Subcutaneous abdominal adipose tissue (tissue), 5 donors: ENCODE measurements around the gene ZNF2.
A peak's percentile ranks its signal among the peaks of the same experiment; 100 is the strongest.

Experiments
- H3K27ac ChIP-seq: one replicate; pipeline ENCODE4 v1.7.0; 2013; ENCODE audit warnings: low read depth, mild to moderate bottlenecking, inconsistent platforms, low read length, moderate library complexity
- H3K27me3 ChIP-seq, 5 donors: one replicate each; pipeline ENCODE4 v1.7.0; 2013; ENCODE audit warnings: low read length in 5 of 5, inconsistent platforms in 1 of 5; ENCODE audit not compliant: control insufficient read depth in 5 of 5, insufficient read depth in 4 of 5
- H3K36me3 ChIP-seq, 5 donors: one replicate each; pipeline ENCODE4 v1.7.0; 2013; ENCODE audit warnings: low read length in 5 of 5; ENCODE audit not compliant: control insufficient read depth in 5 of 5, insufficient read depth in 5 of 5
- H3K4me1 ChIP-seq, 5 donors: one replicate each; pipeline ENCODE4 v1.7.0; 2013; ENCODE audit warnings: low read length in 5 of 5, mild to moderate bottlenecking in 3 of 5, moderate library complexity in 1 of 5; ENCODE audit not compliant: control insufficient read depth in 5 of 5, insufficient read depth in 5 of 5
- H3K4me3 ChIP-seq, 5 donors: one replicate each; pipeline ENCODE4 v1.7.0; 2013; ENCODE audit warnings: low read length in 5 of 5, low read depth in 1 of 5
- H3K9ac ChIP-seq, 5 donors: one replicate each; pipeline ENCODE4 v1.7.0; 2013; ENCODE audit warnings: low read length in 5 of 5, mild to moderate bottlenecking in 4 of 5, moderate library complexity in 3 of 5
- H3K9me3 ChIP-seq, 5 donors: one replicate each; pipeline ENCODE4 v1.7.0; 2013; ENCODE audit warnings: low read length in 5 of 5; ENCODE audit not compliant: control insufficient read depth in 5 of 5
- donor health status: healthy.
- donor health status: healthy.
- donor health status: healthy.
- donor health status: healthy.
- donor health status: healthy.

The ZNF2 gene

DNA sequence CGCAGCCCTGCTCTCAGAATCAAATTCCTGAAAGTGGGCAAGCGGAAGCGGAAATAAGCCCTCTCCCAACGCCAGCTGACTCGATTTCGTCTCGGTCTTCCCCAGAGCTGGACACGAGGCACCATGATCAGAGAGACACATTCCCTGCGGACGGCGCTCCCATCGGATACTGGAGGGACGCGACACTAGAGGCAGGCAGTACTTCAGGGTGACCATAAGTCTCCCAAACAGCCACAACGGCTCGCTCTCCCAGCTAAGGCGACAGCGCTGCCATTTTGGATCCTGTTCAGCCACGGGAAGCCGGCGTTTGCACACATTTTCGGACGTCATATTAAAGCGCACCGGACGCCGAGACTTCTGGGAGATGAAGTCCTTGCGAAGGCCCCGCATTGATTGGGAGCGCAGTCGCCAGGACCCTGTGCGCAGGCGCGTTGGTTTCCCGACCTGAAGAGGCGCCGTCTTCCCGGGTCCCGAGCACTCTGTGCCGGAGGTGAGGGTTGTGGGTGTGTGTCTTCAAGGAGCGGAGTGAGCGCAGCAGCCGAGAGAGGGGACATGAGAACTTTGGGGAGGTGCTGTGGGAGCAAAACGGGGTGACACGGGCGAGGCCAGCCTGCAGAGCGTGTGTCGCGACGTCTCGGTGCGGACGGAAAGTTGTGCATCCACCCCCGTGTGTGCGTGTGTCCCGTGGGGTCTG lies at the start of gene ZNF2:
Gene ZNF2 (plus strand): TSS at position 439 of the 694 bp plus-strand sequence. CDS start 10,418 bp downstream, outside the sequence.
- Histone ChIP-seq H3K27ac (peak within 1 kb of the TSS; percentile 97), H3K4me1 (peaks cover 7 to 25% (median 24%) of the 10 kb centered on the region in 5 donors), H3K36me3 (no peaks in the 10 kb centered on the region), H3K9ac (peak within 1 kb of the TSS; percentile 89 to 100 (median 96)), H3K9me3 (no peaks in the 10 kb centered on the region), H3K4me3 (peak within 1 kb of the TSS; percentile 87 to 100 (median 97)), H3K27me3 (no peaks in the 10 kb centered on the region)

DNA sequence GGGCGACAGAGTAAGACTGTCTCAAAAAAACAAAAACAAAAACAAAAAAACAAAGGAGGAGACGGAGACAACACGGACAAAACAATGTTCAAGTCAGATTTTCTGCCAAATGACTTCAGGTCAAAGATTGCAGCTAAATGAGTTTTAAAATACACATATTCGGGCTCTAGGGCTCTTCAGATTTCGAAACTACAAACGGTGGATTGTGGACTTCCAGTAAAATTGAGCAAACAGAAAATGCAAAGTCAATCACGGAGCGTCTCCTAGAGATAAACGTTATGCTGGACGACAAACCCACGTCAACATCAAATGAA lies 44.6 kb upstream of the ZNF2 start:
- H3K9ac ChIP-seq, result peak overlapping the region; percentile 80 to 98 (median 93)
- no peaks in the 10 kb centered on the region for H3K27me3 ChIP-seq
- H3K4me1 ChIP-seq, result peaks cover 3 to 33% (median 26%) of the 10 kb centered on the region in 5 donors
- peak overlapping the region; percentile 85 for H3K27ac ChIP-seq
- peaks cover 0 to 8% (median 2%) of the 10 kb centered on the region in 5 donors for H3K36me3 ChIP-seq
- peak overlapping the region; percentile 90 to 99 (median 98) for H3K4me3 ChIP-seq
- no peaks in the 10 kb centered on the region for H3K9me3 ChIP-seq

DNA sequence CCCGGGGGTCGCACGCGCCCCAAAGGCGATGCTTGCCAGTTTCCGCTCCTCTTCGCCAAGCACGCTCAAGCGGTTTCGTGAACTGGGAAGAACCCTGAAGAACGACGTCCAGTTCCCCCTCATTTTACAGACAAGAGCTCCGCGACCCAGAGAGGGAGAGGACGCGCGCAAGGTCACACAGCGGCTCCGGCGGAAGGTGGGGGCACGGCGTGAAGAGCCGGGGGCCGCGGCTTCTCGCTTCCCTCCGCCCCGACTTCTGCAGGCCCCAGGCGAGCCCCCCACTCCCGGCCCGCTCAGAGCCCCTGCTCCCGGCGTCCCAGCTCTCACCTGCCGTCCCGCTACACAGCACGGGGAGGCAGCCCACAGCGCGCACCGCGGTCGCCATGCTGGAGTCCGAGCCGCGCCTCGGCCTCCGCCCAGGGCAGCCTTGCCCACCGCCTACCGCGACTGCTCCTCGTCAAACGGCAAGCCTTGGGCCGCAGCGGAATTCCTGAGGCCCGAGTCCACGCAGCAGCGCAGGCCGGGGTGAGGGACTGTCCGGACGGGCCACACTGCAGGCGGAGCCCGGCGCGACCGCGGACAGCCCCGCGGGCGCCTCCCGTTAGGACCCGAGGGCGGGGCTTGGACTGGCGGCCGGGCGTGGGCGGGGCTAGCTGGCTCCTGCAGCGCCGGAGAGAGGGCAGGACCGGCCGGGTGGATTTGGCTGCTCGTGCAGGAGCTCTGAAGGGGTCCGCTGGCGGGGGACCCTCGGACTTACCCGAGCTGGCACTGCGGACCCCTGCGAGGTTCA lies 44.0 kb upstream of the ZNF2 start, which contains the start of gene MRPS5:
Gene MRPS5 (minus strand): TSS at position 402 of the 790 bp plus-strand sequence. CDS start 17 bp downstream, at position 385.
- peaks cover 0 to 8% (median under 1%) of the 10 kb centered on the region in 5 donors for H3K36me3 ChIP-seq
- peak within 1 kb of the TSS; percentile 90 to 99 (median 98) for H3K4me3 ChIP-seq
- no peaks in the 10 kb centered on the region for H3K9me3 ChIP-seq
- peak within 1 kb of the TSS; percentile 85 for H3K27ac ChIP-seq
- H3K4me1 ChIP-seq, result peaks cover 3 to 33% (median 26%) of the 10 kb centered on the region in 5 donors
- no peaks in the 10 kb centered on the region for H3K27me3 ChIP-seq
- H3K9ac ChIP-seq, result peak within 1 kb of the TSS; percentile 80 to 98 (median 93)

DNA sequence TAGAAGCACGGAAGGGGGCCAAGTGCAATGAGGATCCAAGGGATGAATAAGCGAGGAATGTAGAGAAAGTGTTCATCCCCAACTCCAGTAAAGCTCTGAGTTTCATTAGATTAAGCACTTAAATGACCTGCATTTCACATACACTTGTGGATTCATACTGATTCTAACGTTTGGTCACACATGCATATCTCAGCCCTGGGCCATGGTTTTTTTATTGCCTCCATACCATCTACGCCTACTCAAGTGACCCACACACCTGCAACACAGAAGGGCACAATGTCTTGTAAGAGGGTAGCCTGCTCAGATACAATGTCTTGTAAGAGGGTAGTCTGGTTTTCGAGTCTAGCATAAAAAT lies 43.4 kb upstream of the ZNF2 start:
- H3K9ac ChIP-seq, result peak overlapping the region in 4 of 5 donors; percentile 69 to 98 (median 86)
- H3K27me3 ChIP-seq, result no peaks in the 10 kb centered on the region
- H3K36me3 ChIP-seq, result peaks cover 0 to 6% (median 0%) of the 10 kb centered on the region in 5 donors
- peak overlapping the region; percentile 82 to 99 (median 91) for H3K4me3 ChIP-seq
- peak overlapping the region; percentile 85 for H3K27ac ChIP-seq
- H3K9me3 ChIP-seq, result no peaks in the 10 kb centered on the region
- peaks cover 3 to 33% (median 26%) of the 10 kb centered on the region in 5 donors for H3K4me1 ChIP-seq

DNA sequence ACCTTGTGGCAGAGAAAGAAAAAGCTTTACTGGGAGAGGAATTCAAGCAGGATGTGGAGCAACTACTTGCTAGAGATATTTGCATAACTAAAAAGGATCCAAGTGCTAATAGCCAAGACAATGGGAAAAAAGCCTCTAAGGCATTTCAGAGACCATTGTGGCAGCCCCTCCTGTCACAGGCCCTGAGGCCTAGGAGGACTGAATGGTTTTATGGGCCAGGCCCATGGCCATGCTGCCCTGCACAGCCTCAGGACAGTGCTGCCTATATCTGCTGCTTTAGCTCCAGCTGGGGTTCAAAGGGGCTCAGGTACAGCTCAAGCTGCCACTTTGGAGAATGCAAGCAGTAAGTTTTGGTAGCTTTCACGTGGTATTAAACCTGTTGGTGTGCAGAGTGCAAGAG lies 26.9 kb upstream of the ZNF2 start:
- Histone ChIP-seq H3K27ac (no peak overlapping the region), H3K9me3 (peaks cover 8 to 53% (median 41%) of the 10 kb centered on the region in 5 donors), H3K9ac (no peak overlapping the region), H3K36me3 (peaks cover 0 to 16% (median 0%) of the 10 kb centered on the region in 5 donors), H3K4me3 (peak overlapping the region in 1 of 5 donors; percentile 16), H3K4me1 (no peaks in the 10 kb centered on the region), H3K27me3 (no peaks in the 10 kb centered on the region)

DNA sequence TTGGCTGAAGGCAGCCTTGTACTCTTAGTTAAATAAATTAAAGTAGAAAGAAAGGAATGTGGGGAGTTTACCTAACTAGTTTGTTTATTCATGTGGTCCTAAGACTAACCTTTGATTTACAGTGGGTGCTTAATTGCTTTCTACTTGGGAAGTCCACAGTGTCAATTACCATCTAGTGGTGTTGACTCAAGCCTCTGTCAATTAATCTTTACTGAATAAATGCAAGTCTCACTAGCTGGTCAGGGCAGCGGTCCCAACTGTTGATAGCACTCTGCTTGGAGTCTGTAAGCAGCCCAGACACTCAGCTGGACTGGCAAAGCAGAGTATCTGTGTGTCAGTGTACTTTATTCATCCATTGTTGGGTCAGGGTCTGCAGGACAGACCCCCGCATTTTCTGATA lies 21.8 kb upstream of the ZNF2 start:
- peaks cover 0 to 30% (median 12%) of the 10 kb centered on the region in 5 donors for H3K36me3 ChIP-seq
- H3K27me3 ChIP-seq, result no peaks in the 10 kb centered on the region
- H3K9me3 ChIP-seq, result peaks cover 39 to 89% (median 79%) of the 10 kb centered on the region in 5 donors
- peak overlapping the region in 1 of 5 donors; percentile 29 for H3K4me3 ChIP-seq
- H3K4me1 ChIP-seq, result no peaks in the 10 kb centered on the region
- H3K9ac ChIP-seq, result no peak overlapping the region
- no peak overlapping the region for H3K27ac ChIP-seq

DNA sequence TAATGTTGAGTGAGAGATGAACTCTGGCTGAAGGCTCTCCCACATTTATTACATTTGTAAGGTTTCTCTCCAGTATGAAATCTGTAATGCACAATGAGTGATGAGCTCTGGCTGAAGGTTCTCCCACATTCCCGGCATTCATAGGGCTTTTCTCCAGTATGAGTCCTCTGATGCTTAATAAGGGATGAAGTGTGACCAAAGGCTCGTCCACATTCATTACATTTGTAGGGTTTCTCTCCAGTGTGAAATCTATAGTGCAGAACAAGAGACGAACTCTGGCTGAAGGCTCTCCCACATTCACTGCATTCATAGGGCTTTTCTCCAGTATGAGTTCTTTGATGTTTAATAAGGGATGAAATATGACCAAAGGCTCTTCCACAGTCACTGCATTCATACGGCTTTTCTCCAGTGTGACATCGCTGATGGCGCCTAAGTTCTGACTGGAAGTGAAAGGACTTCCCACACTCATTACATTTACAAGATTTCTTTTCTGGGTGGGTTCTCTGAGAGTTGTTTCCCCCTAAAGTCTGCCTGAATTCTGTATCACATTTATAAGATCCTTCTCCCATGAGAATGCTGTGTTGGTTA lies 16.1 kb upstream of the ZNF2 start:
- Histone ChIP-seq H3K9me3 (peaks cover 67 to 93% (median 90%) of the 10 kb centered on the region in 5 donors), H3K36me3 (peaks cover 48 to 74% (median 53%) of the 10 kb centered on the region in 5 donors), H3K4me1 (no peaks in the 10 kb centered on the region), H3K4me3 (peak overlapping the region; percentile 14 to 63 (median 41)), H3K9ac (no peak overlapping the region), H3K27me3 (no peaks in the 10 kb centered on the region), H3K27ac (no peak overlapping the region)

DNA sequence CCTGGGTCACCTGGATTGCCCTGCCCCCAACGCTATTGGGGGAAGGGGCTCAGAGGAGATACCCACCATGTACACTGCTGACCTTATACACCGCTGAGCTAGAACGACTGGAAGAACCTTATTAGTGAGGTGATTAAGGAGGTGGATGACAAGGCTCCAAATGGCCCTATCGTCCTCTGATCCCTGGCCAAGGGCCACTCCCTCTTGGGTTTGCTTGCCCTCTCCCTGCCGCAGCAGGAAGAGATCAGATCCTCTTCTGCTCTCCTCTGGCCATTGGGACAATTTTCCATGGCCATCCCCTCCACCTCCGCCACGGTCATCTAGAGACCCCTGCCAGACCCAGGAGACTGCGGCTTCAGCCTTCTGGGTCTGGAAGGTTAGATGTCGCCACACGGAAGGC lies 7.2 kb upstream of the ZNF2 start:
- Histone ChIP-seq H3K4me3 (peak overlapping the region; percentile 74 to 93 (median 87)), H3K27ac (no peak overlapping the region), H3K27me3 (no peaks in the 10 kb centered on the region), H3K4me1 (peaks cover 2 to 22% (median 19%) of the 10 kb centered on the region in 5 donors), H3K9ac (peak overlapping the region in 4 of 5 donors; percentile 71 to 89 (median 78)), H3K9me3 (peaks cover 2 to 16% (median 11%) of the 10 kb centered on the region in 5 donors), H3K36me3 (peaks cover 17 to 34% (median 30%) of the 10 kb centered on the region in 5 donors)

DNA sequence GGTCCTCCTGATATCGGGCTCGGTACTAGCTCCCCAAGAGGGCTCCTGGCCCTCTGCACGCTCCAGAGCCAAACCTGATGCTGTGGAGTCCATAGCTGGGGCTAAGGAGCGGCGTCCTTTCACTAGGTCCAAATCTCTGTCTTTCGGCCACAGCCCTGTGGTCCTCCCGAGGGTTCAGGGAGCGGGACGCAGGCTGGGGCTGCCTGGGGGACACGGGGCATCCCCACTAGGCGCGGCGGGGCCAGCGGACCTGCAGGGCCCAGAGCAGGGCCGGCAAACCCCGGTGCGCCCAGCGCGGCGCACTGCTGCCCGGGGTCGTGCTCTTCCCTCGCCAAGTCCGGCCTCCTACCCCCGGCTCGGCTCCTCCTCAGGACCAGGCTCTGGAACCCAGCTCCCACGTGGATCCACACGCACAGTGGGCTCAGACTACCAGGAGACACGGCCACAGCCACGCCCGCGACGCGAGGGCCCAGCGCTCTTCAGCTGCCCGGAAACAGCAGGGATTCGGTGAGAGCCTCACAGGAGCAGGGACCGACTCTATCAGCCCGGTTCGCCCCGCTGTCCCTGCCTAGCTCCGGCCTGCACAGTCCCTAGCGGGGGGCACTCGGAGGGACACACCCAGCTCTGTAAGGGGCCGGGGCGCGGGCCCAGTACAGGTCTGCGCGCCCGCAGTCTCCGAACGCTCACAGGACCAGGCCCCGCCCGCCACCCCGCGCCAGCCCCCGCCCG lies 6.6 kb upstream of the ZNF2 start:
- H3K9ac ChIP-seq, result peak overlapping the region; percentile 64 to 89 (median 75)
- H3K36me3 ChIP-seq, result peaks cover 14 to 30% (median 28%) of the 10 kb centered on the region in 5 donors
- H3K4me3 ChIP-seq, result peak overlapping the region; percentile 74 to 93 (median 87)
- H3K4me1 ChIP-seq, result peaks cover 2 to 25% (median 19%) of the 10 kb centered on the region in 5 donors
- H3K9me3 ChIP-seq, result peaks cover 1 to 14% (median 9%) of the 10 kb centered on the region in 5 donors
- H3K27ac ChIP-seq, result no peak overlapping the region
- H3K27me3 ChIP-seq, result no peaks in the 10 kb centered on the region
